Measurements from ENCODE around the gene ENGASE.

DNA sequence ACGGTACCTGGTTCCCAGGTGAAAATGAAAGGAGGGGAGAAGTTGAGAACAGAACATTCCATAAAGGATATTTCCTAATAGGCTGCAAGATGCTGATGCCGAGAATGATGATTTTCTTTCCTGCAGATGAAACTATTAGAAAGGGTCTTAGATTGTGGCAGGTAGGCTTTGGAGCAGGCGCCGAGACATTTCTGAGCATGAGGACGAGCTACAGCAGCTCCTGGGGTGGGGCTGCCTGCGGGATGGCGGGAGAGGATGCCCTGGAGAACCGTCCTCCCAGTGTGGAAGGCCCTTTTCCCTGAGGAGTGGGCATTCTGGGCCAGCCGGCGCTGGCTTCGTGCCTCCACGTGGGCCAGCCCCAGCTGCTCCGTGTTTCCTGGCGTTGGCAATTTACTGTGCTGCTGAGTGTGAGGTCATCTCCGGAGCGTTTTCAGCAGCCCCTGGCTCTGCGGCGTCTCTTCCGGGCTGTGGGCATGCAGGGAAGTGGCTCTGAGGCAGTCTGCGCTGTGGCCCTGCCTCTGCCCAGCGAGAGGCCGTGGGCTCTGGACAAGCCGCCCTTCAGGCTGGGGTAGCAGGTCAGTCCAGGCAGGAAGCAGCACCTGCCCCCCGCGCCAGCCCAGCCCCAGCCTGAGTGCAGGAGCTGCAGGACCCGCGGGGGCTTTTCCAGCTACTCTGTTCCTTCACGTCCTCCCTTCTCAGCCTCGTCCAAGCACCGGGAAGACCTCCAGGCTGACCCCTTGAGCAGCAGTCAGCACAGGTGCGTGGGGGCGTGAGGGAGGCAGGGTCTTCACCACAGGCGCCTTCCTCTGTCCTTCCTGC is 12.2 kb downstream of the ENGASE start:
- TF ChIP-seq CTCF (IDR thresholded peaks at IDR 0.05; ENCODE audit: low read length): no peak
- no peak for TF ChIP-seq EZH2 (IDR thresholded peaks at IDR 0.05; ENCODE audit: borderline replicate concordance, low read length)

Measured in OCI-LY1 (cell line).